GM19455 (cell line): Measurements from ENCODE around the gene SPP2.

Experiments used
- ATAC-seq: cut with Tn5 transposase; IDR thresholded peaks from one replicate; pipeline ENCODE4 v1.9.1; 2021; ENCODE audit not compliant: unreplicated experiment

The SPP2 gene

GRCh38 chr2:234033885-234034284 lies 16.6 kb upstream of the SPP2 start:
- no peak for ATAC-seq

- ATAC-seq = no peak
Measured at GRCh38 chr2:234038076-234038802, 12.3 kb upstream of the SPP2 start.

- ATAC-seq = no peak
Measured at GRCh38 chr2:234044157-234044556, 6.3 kb upstream of the SPP2 start.

- no peak for ATAC-seq
Measured at GRCh38 chr2:234046521-234046920, 4.0 kb upstream of the SPP2 start.

GRCh38 chr2:234047361-234047760 lies 3.1 kb upstream of the SPP2 start:
- no peak for ATAC-seq

GRCh38 chr2:234048049-234048448 lies 2.5 kb upstream of the SPP2 start:
- ATAC-seq = no peak

GRCh38 chr2:234051374-234052070 lies 1.0 kb downstream of the SPP2 start:
- no peak for ATAC-seq

GRCh38 chr2:234058881-234059280 lies 8.4 kb downstream of the SPP2 start:
- no peak for ATAC-seq

- no peak for ATAC-seq
Measured at GRCh38 chr2:234060236-234060635, 9.7 kb downstream of the SPP2 start.

- no peak for ATAC-seq
Measured at GRCh38 chr2:234061624-234062257, 11.2 kb downstream of the SPP2 start.

GRCh38 chr2:234066587-234066986 lies 16.1 kb downstream of the SPP2 start:
- no peak for ATAC-seq

GRCh38 chr2:234071664-234072063 lies 21.2 kb downstream of the SPP2 start:
- no peak for ATAC-seq

GRCh38 chr2:234072454-234072853 lies 22.0 kb downstream of the SPP2 start:
- no peak for ATAC-seq

- no peak for ATAC-seq
Measured at GRCh38 chr2:234074751-234075517, 24.4 kb downstream of the SPP2 start.

- no peak for ATAC-seq
Measured at GRCh38 chr2:234075518-234075915, 25.0 kb downstream of the SPP2 start.

GRCh38 chr2:234075947-234076346 lies 25.4 kb downstream of the SPP2 start:
- no peak for ATAC-seq

GRCh38 chr2:234076451-234076850 lies 25.9 kb downstream of the SPP2 start:
- ATAC-seq = no peak

- no peak for ATAC-seq
Measured at GRCh38 chr2:234078129-234078528, 27.6 kb downstream of the SPP2 start.

- ATAC-seq = no peak
Measured at GRCh38 chr2:234081970-234082822, 31.7 kb downstream of the SPP2 start.

GRCh38 chr2:234083572-234084348 lies 33.3 kb downstream of the SPP2 start:
- no peak for ATAC-seq
